ENCODE data around the gene CYP2C9.

Gene CYP2C9

GRCh38 chr10:94991243-94991888, 52.9 kb downstream of the CYP2C9 start:
- no peak overlapping the region for H3K4me3 ChIP-seq (ENCODE audit: low read depth, low read length)
- TF ChIP-seq MYC (IDR thresholded peaks at IDR 0.05; ENCODE audit: low read depth, low read length) (no peak), POLR2A (IDR thresholded peaks at IDR 0.05; ENCODE audit: extremely low read depth, insufficient read length) (no peak), CTCF (IDR thresholded peaks at IDR 0.05; ENCODE audit: low read depth, low read length) (no peak), MAX (IDR thresholded peaks at IDR 0.05; ENCODE audit: low read depth, low read length) (no peak)
- no peak for DNase-seq (ENCODE audit: low read depth)

GRCh38 chr10:94992811-94993210, 54.4 kb downstream of the CYP2C9 start:
- TF ChIP-seq MAX (IDR thresholded peaks at IDR 0.05; ENCODE audit: low read depth, low read length) (no peak), POLR2A (IDR thresholded peaks at IDR 0.05; ENCODE audit: extremely low read depth, insufficient read length) (no peak), CTCF (IDR thresholded peaks at IDR 0.05; ENCODE audit: low read depth, low read length) (no peak), MYC (IDR thresholded peaks at IDR 0.05; ENCODE audit: low read depth, low read length) (no peak)
- no peak overlapping the region for H3K4me3 ChIP-seq (ENCODE audit: low read depth, low read length)
- DNase-seq (ENCODE audit: low read depth): no peak

- TF ChIP-seq MAX (IDR thresholded peaks at IDR 0.05; ENCODE audit: low read depth, low read length) (no peak), CTCF (IDR thresholded peaks at IDR 0.05; ENCODE audit: low read depth, low read length) (no peak), POLR2A (IDR thresholded peaks at IDR 0.05; ENCODE audit: extremely low read depth, insufficient read length) (no peak), MYC (IDR thresholded peaks at IDR 0.05; ENCODE audit: low read depth, low read length) (no peak)
- H3K4me3 ChIP-seq (ENCODE audit: low read depth, low read length): no peak overlapping the region
- DNase-seq (ENCODE audit: low read depth): no peak
These were observed 59.3 kb downstream of the CYP2C9 start for GRCh38 chr10:94997741-94998174.

GRCh38 chr10:95026461-95026860, 88.0 kb downstream of the CYP2C9 start:
- no peak overlapping the region for H3K4me3 ChIP-seq (ENCODE audit: low read depth, low read length)
- no peak for DNase-seq (ENCODE audit: low read depth)
- TF ChIP-seq MAX (IDR thresholded peaks at IDR 0.05; ENCODE audit: low read depth, low read length): no peak
- no peak for TF ChIP-seq POLR2A (IDR thresholded peaks at IDR 0.05; ENCODE audit: extremely low read depth, insufficient read length)
- no peak for TF ChIP-seq CTCF (IDR thresholded peaks at IDR 0.05; ENCODE audit: low read depth, low read length)
- no peak for TF ChIP-seq MYC (IDR thresholded peaks at IDR 0.05; ENCODE audit: low read depth, low read length)

- no peak for DNase-seq (ENCODE audit: low read depth)
- TF ChIP-seq POLR2A (IDR thresholded peaks at IDR 0.05; ENCODE audit: extremely low read depth, insufficient read length) (no peak), CTCF (IDR thresholded peaks at IDR 0.05; ENCODE audit: low read depth, low read length) (no peak), MYC (IDR thresholded peaks at IDR 0.05; ENCODE audit: low read depth, low read length) (no peak), MAX (IDR thresholded peaks at IDR 0.05; ENCODE audit: low read depth, low read length) (no peak)
- no peak overlapping the region for H3K4me3 ChIP-seq (ENCODE audit: low read depth, low read length)
These were observed 93.2 kb downstream of the CYP2C9 start for GRCh38 chr10:95031656-95032055.

Data from NB4 (cell line).